ENCODE results near the gene TMEFF1.

Gene TMEFF1

DNA sequence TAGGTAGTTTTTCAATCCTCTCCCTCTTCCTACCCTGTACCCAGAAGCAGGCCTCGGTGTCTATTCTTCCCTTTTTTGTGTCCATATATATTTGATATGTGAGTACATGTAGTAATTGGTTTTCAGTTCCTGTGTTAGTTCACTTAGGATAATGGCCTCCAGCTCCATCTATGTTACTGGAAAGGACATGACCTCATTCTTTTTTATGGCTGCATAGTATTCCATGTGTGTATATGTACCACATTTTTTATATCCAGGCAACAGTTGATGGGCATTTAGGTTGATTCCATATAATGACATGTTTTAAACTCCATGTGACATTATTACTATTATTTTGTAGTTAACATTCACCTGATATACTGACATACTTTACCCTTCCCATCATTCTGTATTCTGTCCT lies 154.0 kb downstream of the TMEFF1 start:
- no peak for DNase-seq

Measured in activated CD8-positive, alpha-beta memory T cell treated with anti-CD3 and anti-CD28 coated beads for 24 hours (primary cell).